OCI-LY7 (cell line): ENCODE measurements around the gene HPDL.
"Not testable (repeated sequence)": the region's sequence is repeated elsewhere in the genome, so short reads cannot be mapped to it uniquely, and the experiment has no call there.

Experiments used
- EZH2phosphoT487 ChIP-seq: fragments of 200-600 bp; sonication (generic); IDR thresholded peaks from 2 replicates; pipeline ENCODE4 v1.6.1; 2018; ENCODE audit warnings: low read depth, borderline replicate concordance, mild to moderate bottlenecking, mixed run types, antibody characterized with exemption, low read length, moderate library complexity, mixed read lengths
- TF ChIP-seq, protein P1 (sequence below): fragments of 200-600 bp; sonication (generic); conservative IDR thresholded peaks from 2 replicates; pipeline ENCODE4 v1.5.1; 2014; ENCODE audit warnings: mild to moderate bottlenecking, antibody characterized with exemption, low read length, moderate library complexity, mixed read lengths

DNA sequence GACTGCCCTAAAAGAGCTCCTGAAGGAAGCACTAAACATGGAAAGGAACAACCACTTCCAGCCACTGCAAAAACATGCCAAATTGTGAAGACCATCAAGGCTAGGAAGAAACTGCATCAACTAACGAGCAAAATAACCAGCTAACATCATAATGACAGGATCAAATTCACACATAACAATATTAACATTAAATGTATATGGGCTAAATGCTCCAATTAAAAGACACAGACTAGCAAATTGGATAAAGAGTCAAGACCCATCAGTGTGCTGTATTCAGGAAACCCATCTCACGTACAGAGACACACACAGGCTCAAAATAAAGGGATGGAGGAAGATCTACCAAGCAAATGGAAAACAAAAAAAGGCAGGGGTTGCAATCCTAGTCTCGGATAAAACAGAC is 40.2 kb upstream of the HPDL start:
- TF ChIP-seq, protein P1, sequence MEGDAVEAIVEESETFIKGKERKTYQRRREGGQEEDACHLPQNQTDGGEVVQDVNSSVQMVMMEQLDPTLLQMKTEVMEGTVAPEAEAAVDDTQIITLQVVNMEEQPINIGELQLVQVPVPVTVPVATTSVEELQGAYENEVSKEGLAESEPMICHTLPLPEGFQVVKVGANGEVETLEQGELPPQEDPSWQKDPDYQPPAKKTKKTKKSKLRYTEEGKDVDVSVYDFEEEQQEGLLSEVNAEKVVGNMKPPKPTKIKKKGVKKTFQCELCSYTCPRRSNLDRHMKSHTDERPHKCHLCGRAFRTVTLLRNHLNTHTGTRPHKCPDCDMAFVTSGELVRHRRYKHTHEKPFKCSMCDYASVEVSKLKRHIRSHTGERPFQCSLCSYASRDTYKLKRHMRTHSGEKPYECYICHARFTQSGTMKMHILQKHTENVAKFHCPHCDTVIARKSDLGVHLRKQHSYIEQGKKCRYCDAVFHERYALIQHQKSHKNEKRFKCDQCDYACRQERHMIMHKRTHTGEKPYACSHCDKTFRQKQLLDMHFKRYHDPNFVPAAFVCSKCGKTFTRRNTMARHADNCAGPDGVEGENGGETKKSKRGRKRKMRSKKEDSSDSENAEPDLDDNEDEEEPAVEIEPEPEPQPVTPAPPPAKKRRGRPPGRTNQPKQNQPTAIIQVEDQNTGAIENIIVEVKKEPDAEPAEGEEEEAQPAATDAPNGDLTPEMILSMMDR: not testable (repeated sequence)
- not testable (repeated sequence) for TF ChIP-seq EZH2phosphoT487
